ENCODE measurements around the gene LINGO1. TPM values are rescaled to one million over a fixed set of nuclear protein-coding genes. Genes with fewer than 3 reads are reported as not detected.

LINGO1 gene
- total RNA-seq, 4 donors from 2014 or later = 0.49 to 1.1 (median 0.54) TPM

DNA sequence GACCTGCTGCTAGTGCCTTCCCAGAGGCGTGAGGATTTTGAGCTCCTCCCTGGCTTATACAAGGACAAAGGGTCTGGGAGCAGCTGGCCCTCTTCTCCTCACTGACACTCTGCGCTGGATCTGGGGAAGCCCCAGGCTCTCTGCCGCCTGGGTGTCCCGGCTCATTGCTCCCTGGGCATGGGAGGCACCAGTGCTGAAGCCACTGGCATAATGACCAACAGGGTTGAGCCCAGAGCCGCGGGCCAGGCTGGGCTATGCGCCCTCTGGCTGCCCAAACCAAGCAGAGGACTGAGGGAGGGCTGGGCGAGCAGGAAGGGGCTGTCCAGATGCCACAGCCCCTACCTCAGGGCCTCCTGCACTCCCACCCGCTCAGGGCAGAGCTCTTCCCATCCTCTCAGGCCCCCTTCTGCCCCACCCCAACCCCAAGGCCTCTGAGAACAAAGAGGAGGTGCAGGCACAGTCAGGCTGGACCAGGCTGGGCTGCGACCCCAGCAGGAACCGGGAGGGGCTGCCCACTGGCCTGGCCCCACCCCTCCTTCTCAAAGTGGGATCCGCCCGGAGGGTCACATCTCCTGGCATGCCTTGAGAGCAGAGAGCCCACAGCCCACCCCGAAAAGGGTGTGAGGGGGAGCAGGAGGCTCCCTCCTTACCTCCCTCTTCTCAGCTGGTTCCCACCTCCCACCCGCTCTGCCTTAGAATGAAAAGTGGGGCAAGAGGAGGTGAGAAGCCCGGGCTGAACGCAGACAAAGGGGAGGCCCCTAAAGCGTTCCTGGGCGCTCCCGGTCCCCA, 1.6 kb downstream of the LINGO1 start:
- TF ChIP-seq, protein P1, sequence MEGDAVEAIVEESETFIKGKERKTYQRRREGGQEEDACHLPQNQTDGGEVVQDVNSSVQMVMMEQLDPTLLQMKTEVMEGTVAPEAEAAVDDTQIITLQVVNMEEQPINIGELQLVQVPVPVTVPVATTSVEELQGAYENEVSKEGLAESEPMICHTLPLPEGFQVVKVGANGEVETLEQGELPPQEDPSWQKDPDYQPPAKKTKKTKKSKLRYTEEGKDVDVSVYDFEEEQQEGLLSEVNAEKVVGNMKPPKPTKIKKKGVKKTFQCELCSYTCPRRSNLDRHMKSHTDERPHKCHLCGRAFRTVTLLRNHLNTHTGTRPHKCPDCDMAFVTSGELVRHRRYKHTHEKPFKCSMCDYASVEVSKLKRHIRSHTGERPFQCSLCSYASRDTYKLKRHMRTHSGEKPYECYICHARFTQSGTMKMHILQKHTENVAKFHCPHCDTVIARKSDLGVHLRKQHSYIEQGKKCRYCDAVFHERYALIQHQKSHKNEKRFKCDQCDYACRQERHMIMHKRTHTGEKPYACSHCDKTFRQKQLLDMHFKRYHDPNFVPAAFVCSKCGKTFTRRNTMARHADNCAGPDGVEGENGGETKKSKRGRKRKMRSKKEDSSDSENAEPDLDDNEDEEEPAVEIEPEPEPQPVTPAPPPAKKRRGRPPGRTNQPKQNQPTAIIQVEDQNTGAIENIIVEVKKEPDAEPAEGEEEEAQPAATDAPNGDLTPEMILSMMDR (IDR thresholded peaks at IDR 0.05; ENCODE audit: low read depth) = no peak

DNA sequence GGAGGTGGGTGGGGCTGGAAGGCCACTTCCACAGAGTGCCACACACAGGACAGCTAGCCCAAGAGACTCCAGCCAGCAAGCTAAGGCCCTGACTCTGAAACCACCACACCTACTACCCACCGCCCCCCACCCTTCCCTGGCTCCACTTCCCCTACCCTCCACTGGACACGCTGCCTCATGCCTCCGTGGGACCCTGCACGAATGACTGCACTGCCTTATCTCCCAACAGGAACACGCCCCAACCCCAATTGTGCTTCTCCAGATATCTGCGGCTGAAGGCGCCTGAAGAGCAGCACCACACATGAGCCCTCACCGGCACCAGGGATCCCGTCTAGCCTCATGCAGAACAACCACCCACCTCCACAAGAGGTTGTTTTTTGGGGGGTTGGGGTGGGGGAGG, 2.7 kb downstream of the LINGO1 start:
- TF ChIP-seq, protein P1 (IDR thresholded peaks at IDR 0.05; ENCODE audit: low read depth) = no peak

DNA sequence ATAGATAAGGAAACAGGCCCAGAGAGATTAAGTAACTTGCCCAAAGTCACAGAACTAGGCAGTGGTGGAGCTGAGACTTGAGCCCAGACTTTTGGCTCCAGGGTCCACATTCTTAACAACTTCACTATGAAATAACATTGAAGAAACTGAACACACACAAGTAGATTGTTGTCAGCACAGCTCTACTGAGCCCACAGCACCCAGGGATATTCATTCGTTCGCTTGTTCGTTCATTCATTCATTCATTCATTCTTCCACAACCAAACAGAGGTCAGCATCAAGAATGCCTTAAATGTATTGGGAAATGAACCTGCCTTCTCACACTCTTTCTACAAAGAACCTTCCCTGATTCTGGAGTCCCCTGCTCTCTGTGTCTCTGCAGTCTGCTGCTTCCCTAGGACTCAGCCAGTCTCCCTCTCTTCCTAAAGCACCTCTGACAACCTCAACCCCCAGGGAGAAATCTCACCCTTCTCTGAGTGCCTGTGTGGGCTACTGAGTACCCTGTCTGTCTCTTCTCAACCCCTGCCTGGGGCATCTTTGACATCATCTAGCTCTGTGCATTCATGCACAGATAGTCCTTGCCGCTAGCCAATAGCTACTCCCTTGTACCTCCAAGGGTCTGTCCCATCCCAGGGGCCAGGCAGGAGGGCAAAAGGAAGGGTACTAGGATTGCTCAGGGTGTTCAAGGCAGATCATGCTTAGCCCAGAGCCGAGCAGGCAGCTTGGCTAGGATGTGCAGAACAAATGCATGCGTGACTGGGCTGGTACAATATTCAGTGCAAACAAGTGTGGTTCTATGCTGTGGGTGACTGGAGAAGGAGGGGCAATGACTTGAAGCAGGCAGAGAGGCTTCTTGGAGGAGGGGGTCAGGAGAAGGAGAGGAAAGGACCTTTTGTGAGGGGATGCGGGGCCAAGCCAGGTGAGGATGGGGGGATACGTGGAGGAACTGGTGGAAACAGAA, 3.4 kb downstream of the LINGO1 start:
- TF ChIP-seq, protein P1 (IDR thresholded peaks at IDR 0.05; ENCODE audit: low read depth) = no peak

DNA sequence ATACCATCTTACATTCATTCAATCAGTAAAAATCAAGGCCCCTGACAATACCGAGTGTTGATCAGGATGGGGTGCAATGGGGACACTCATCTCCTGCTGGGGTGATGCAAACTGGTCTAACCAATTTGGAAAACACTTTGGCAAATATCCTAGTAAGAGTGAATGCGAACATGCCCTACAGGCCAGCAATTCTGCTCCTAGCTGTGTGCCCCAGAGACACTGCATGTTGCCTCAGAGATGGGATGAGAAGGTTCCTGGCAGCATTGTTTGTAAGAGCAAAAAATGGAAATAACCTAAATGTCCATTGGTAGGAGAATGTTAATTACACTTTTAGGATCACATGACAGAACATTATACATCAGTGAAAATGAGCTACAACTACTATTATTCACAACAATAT, 4.7 kb downstream of the LINGO1 start:
- TF ChIP-seq, protein P1 (IDR thresholded peaks at IDR 0.05; ENCODE audit: low read depth) = no peak

DNA sequence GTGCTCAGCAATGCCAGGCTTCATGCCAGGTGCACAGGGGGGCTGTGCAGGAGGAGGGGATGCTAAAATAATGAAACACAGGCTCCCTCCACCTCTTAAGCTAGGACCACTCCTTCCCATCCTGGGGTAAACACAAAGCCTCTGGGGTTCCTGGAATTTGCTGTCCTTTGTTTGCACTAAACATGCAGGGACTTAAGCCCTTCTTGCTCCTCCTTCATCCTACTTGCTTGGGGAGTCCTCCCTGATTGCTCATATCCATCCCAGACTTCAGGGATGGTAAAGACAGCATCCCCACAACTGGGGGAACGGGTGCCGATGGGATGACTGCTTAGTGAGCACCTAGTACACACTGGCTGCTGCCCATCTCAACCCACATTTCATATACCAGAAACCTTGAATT, 5.1 kb downstream of the LINGO1 start:
- TF ChIP-seq, protein P1 (IDR thresholded peaks at IDR 0.05; ENCODE audit: low read depth) = no peak

DNA sequence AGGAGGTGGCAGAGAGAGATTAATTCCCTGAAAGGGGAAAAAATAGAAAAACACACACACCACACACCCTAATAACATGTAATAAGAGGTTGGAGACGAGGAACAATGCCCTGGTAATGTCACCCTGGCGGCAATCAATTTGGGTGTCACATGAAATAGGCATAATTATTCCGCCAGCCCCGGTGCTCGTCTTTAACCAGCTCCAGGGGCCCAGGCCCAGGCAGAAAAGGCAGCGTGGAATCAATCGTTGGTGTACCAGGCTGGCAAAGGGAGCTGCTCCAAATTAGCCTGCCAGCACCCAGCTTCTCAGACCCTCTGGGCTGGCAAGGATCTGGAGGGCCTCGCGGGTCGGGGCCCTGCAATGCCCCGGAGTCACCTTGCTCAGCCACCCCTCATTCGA, 5.6 kb downstream of the LINGO1 start:
- TF ChIP-seq, protein P1 (IDR thresholded peaks at IDR 0.05; ENCODE audit: low read depth) = no peak

DNA sequence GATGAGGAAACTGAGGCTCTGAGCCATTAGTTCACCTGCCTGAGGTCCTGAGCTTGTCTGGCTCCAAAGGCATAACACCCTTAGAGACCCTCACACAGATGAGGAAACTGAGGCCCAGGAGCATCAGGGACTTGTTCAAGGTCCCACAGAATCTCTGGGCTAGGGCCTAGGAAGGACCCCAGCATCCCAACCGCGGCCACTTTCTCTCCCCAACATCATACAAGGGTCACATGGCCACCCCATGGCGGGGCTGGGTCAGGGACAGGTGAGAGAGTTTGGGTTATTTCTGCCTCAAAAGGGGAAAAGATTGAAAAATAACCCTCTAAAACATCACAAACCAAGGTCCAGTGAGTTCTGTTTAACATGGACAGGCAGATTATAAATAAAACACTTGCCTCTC, 6.7 kb downstream of the LINGO1 start:
- TF ChIP-seq, protein P1 (IDR thresholded peaks at IDR 0.05; ENCODE audit: low read depth) = no peak

Measured in subcutaneous adipose tissue (tissue), 4 donors.